ENCODE data around the gene KLHL25. TPM values are rescaled to one million over a fixed set of nuclear protein-coding genes. Genes with fewer than 3 reads are reported as not detected.

The KLHL25 gene
- total and polyA plus RNA-seq, 2 experiments from 2014 or later, result 3.7 to 10.0 TPM

GRCh38 chr15:85717212-85717611 is 77.5 kb downstream of the KLHL25 start:
- WGBS (ENCODE audit: low lambda C conversion rate, missing lambda C conversion rate), result 95% methylated on average over 2 of the region's 2 CpGs

GRCh38 chr15:85716261-85716660 is 78.5 kb downstream of the KLHL25 start:
- no peak for DNase-seq (ENCODE audit: low spot score)
- Histone ChIP-seq H3K36me3 (replicated peaks; ENCODE audit: insufficient read depth, low read depth) (no peaks in the 10 kb centered on the region), H2AFZ (no peak overlapping the region), H3K4me2 (no peak overlapping the region), H4K20me1 (ENCODE audit: insufficient read depth, poor library complexity, severe bottlenecking) (no peaks in the 10 kb centered on the region), H3K27ac (no peak overlapping the region), H3K27me3 (no peaks in the 10 kb centered on the region), H3K79me2 (peaks cover 1% of the 10 kb centered on the region), H3K4me3 (no peak overlapping the region), H3K9me3 (ENCODE audit: low read depth) (no peaks in the 10 kb centered on the region), H3K4me1 (ENCODE audit: insufficient read depth) (no peaks in the 10 kb centered on the region), H3K9me2 (replicated peaks; ENCODE audit: insufficient read depth) (no peaks in the 10 kb centered on the region)
- no peak for TF ChIP-seq EZH2phosphoT487 (IDR thresholded peaks at IDR 0.05; ENCODE audit: low read depth, severe bottlenecking, unreplicated experiment)
- no peak for TF ChIP-seq CTCF (IDR thresholded peaks at IDR 0.05; ENCODE audit: poor library complexity)
- no peak for TF ChIP-seq EZH2 (IDR thresholded peaks at IDR 0.05; ENCODE audit: borderline replicate concordance)
- 86% methylated on average over 3 of the region's 3 CpGs for WGBS (ENCODE audit: low lambda C conversion rate, missing lambda C conversion rate)

More at GRCh38 chr15:85717212-85717611, 77.5 kb downstream of the KLHL25 start:
- Histone ChIP-seq H3K4me3 (no peak overlapping the region), H3K27me3 (no peaks in the 10 kb centered on the region), H3K4me1 (ENCODE audit: insufficient read depth) (no peaks in the 10 kb centered on the region), H3K27ac (no peak overlapping the region), H2AFZ (no peak overlapping the region), H3K4me2 (no peak overlapping the region), H3K9me2 (replicated peaks; ENCODE audit: insufficient read depth) (no peaks in the 10 kb centered on the region), H4K20me1 (ENCODE audit: insufficient read depth, poor library complexity, severe bottlenecking) (no peaks in the 10 kb centered on the region), H3K9me3 (ENCODE audit: low read depth) (no peaks in the 10 kb centered on the region), H3K79me2 (no peaks in the 10 kb centered on the region), H3K36me3 (replicated peaks; ENCODE audit: insufficient read depth, low read depth) (no peaks in the 10 kb centered on the region)
- DNase-seq (ENCODE audit: low spot score), result no peak
- TF ChIP-seq EZH2 (IDR thresholded peaks at IDR 0.05; ENCODE audit: borderline replicate concordance) (no peak), EZH2phosphoT487 (IDR thresholded peaks at IDR 0.05; ENCODE audit: low read depth, severe bottlenecking, unreplicated experiment) (no peak), CTCF (IDR thresholded peaks at IDR 0.05; ENCODE audit: poor library complexity) (no peak)

- DNase-seq (ENCODE audit: low spot score), result no peak
- TF ChIP-seq CTCF (IDR thresholded peaks at IDR 0.05; ENCODE audit: poor library complexity) (no peak), EZH2 (IDR thresholded peaks at IDR 0.05; ENCODE audit: borderline replicate concordance) (no peak), EZH2phosphoT487 (IDR thresholded peaks at IDR 0.05; ENCODE audit: low read depth, severe bottlenecking, unreplicated experiment) (no peak)
Observed at GRCh38 chr15:85711580-85712192, 83.0 kb downstream of the KLHL25 start.

More at GRCh38 chr15:85711580-85712192, 83.0 kb downstream of the KLHL25 start:
- Histone ChIP-seq H3K4me2 (no peak overlapping the region), H3K79me2 (peaks cover 6% of the 10 kb centered on the region), H3K36me3 (replicated peaks; ENCODE audit: insufficient read depth, low read depth) (no peaks in the 10 kb centered on the region), H4K20me1 (ENCODE audit: insufficient read depth, poor library complexity, severe bottlenecking) (no peaks in the 10 kb centered on the region), H3K9me3 (ENCODE audit: low read depth) (no peaks in the 10 kb centered on the region), H3K27ac (no peak overlapping the region), H3K27me3 (no peaks in the 10 kb centered on the region), H3K4me3 (no peak overlapping the region), H3K4me1 (ENCODE audit: insufficient read depth) (peaks cover 15% of the 10 kb centered on the region), H2AFZ (no peak overlapping the region), H3K9me2 (replicated peaks; ENCODE audit: insufficient read depth) (no peaks in the 10 kb centered on the region)
- WGBS (ENCODE audit: low lambda C conversion rate, missing lambda C conversion rate), result 92% methylated on average over 7 of the region's 7 CpGs

Data from hepatocyte (in vitro differentiated cells).